H1 (cell line): ENCODE measurements around the gene CCDC175. TPM values are rescaled to one million over a fixed set of nuclear protein-coding genes. Genes with fewer than 3 reads are reported as not detected.

Experiments
- CTCF ChIA-PET: fragments of 300-600 bp; sonication (Branson Sonifier 250); formaldehyde crosslinking; loops from one replicate; lab custom pipeline; 2021; ENCODE audit not compliant: partially characterized antibody; lab: Charles Lee
- POLR2A ChIA-PET: fragments of 300-600 bp; sonication (Branson Sonifier 250); formaldehyde crosslinking; loops from one replicate; lab custom pipeline; 2021; ENCODE audit warnings: inconsistent platforms; ENCODE audit not compliant: partially characterized antibody; lab: Charles Lee
- DNase-seq, 2 experiments: peaks; one replicate each; pipeline versions ENCODE4 v3.0.0 to v3.0.0-alpha.2; 2010 to 2022; ENCODE audit warnings: low spot score in 2 of 2, low read depth in 1 of 2, mixed read lengths in 1 of 2
- FAIRE-seq: peaks from 2 replicates; lab custom pipeline; 2011; peaks lifted over from hg19 to GRCh38; lab: Jason Lieb, UNC
- H2AFZ ChIP-seq: 2 replicates; pipeline ENCODE4 v1.8.1; 2012; ENCODE audit warnings: low read length, inconsistent platforms
- H2AK5ac ChIP-seq: 2 replicates; pipeline ENCODE4 v1.6.1; 2013; ENCODE audit warnings: low read depth, low read length
- H2BK120ac ChIP-seq: replicated peaks from 2 replicates; pipeline ENCODE3; 2013; ENCODE audit warnings: low read depth, low read length, inconsistent platforms
- H2BK12ac ChIP-seq: 2 replicates; pipeline ENCODE4 v1.6.1; 2013; ENCODE audit warnings: low read depth, low read length
- H2BK15ac ChIP-seq: 2 replicates; pipeline ENCODE4 v1.6.1; 2013; ENCODE audit warnings: low read length
- H2BK20ac ChIP-seq: 2 replicates; pipeline ENCODE4 v1.6.1; 2013; ENCODE audit warnings: low read length
- H2BK5ac ChIP-seq: 2 replicates; pipeline ENCODE4 v1.6.1; 2013; ENCODE audit warnings: low read depth, low read length
- H3K14ac ChIP-seq: 2 replicates; pipeline ENCODE4 v1.6.1; 2013; ENCODE audit warnings: inconsistent platforms; ENCODE audit not compliant: insufficient read length
- H3K18ac ChIP-seq: 2 replicates; pipeline ENCODE4 v1.6.1; 2013; ENCODE audit warnings: low read length; ENCODE audit errors: extremely low read depth
- H3K23ac ChIP-seq: 2 replicates; pipeline ENCODE4 v1.6.1; 2013; ENCODE audit warnings: inconsistent platforms; ENCODE audit not compliant: insufficient read length
- H3K23me2 ChIP-seq: 2 replicates; pipeline ENCODE4 v1.6.1; 2013; ENCODE audit warnings: low read depth, low read length
- H3K27ac ChIP-seq: 2 replicates; pipeline ENCODE4 v1.6.1; 2011; ENCODE audit warnings: low read depth, low read length, inconsistent platforms
- H3K27me3 ChIP-seq, 4 experiments: replicated peaks in 1 of 4; 1 replicate in 1 of 4; 2 replicates in 3 of 4; pipeline versions ENCODE4 v1.6.1 to v1.8.1; 2011 to 2013; ENCODE audit warnings: low read length in 3 of 4, mild to moderate bottlenecking in 3 of 4, inconsistent platforms in 2 of 4, mixed read lengths in 2 of 4, moderate library complexity in 1 of 4; ENCODE audit not compliant: control insufficient read depth in 3 of 4, insufficient read depth in 3 of 4; ENCODE audit errors: extremely low read depth in 1 of 4
- H3K36me3 ChIP-seq, 4 experiments: 2 replicates each; pipeline versions ENCODE4 v1.6.1 to v1.8.1; 2011 to 2013; ENCODE audit warnings: mild to moderate bottlenecking in 4 of 4, low read length in 3 of 4, moderate library complexity in 2 of 4, control low read depth in 1 of 4, inconsistent platforms in 1 of 4; ENCODE audit not compliant: insufficient read depth in 4 of 4, control insufficient read depth in 2 of 4
- H3K4ac ChIP-seq: replicated peaks from 2 replicates; pipeline ENCODE3; 2013; ENCODE audit warnings: low read length, low read depth, mixed read lengths, inconsistent platforms; ENCODE audit not compliant: insufficient read length
- H3K4me1 ChIP-seq, 4 experiments: replicated peaks in 1 of 4; 1 replicate in 1 of 4; 2 replicates in 3 of 4; pipeline versions ENCODE4 v1.6.1 to v1.8.1; 2011 to 2013; ENCODE audit warnings: low read length in 3 of 4, inconsistent platforms in 2 of 4, mixed read lengths in 1 of 4; ENCODE audit not compliant: insufficient read depth in 4 of 4, control insufficient read depth in 3 of 4
- H3K4me2 ChIP-seq, 2 experiments: 2 replicates each; pipeline versions ENCODE4 v1.6.1 to v1.8.1; 2011 to 2013; ENCODE audit warnings: low read depth in 2 of 2, low read length in 2 of 2, control low read depth in 1 of 2, inconsistent platforms in 1 of 2, mild to moderate bottlenecking in 1 of 2; ENCODE audit not compliant: insufficient read depth in 1 of 2
- H3K4me3 ChIP-seq, 4 experiments: fragments of 200-600, 300-600 bp in 1 of 4; sonication (generic), shearing (Covaris generic), sonication (Bioruptor Twin) in 1 of 4; 2 replicates each; pipeline versions ENCODE4 v1.5.1 to v1.8.1; 2011 to 2016; ENCODE audit warnings: low read length in 4 of 4, low read depth in 3 of 4, control low read depth in 2 of 4, inconsistent platforms in 2 of 4, mild to moderate bottlenecking in 2 of 4, mixed read lengths in 1 of 4, moderate library complexity in 1 of 4; ENCODE audit not compliant: insufficient read depth in 2 of 4; ENCODE audit errors: extremely low read depth in 1 of 4
- H3K56ac ChIP-seq: replicated peaks from 2 replicates; pipeline ENCODE3; 2013; ENCODE audit warnings: low read depth, mild to moderate bottlenecking, mixed read lengths, low read length, inconsistent platforms; ENCODE audit not compliant: insufficient read length
- H3K79me1 ChIP-seq: 2 replicates; pipeline ENCODE4 v1.6.1; 2013; ENCODE audit warnings: low read depth, low read length, control low read depth
- H3K79me2 ChIP-seq, 2 experiments: 2 replicates each; pipeline versions ENCODE4 v1.6.1 to v1.8.1; 2012 to 2013; ENCODE audit warnings: low read length in 2 of 2, mild to moderate bottlenecking in 2 of 2, inconsistent platforms in 1 of 2; ENCODE audit not compliant: insufficient read depth in 2 of 2, control insufficient read depth in 1 of 2
- H3K9ac ChIP-seq, 4 experiments: replicated peaks in 1 of 4; 1 replicate in 1 of 4; 2 replicates in 3 of 4; pipeline versions ENCODE4 v1.6.1 to v1.8.1; 2011 to 2013; ENCODE audit warnings: low read depth in 3 of 4, low read length in 3 of 4, control low read depth in 2 of 4, mild to moderate bottlenecking in 2 of 4, moderate library complexity in 2 of 4, inconsistent platforms in 1 of 4; ENCODE audit errors: extremely low read depth in 1 of 4
- H3K9me3 ChIP-seq, 2 experiments: 2 replicates each; pipeline versions ENCODE4 v1.6.1 to v1.8.1; 2012 to 2013; ENCODE audit warnings: mild to moderate bottlenecking in 2 of 2, moderate library complexity in 2 of 2, control low read depth in 1 of 2, inconsistent platforms in 1 of 2, low read depth in 1 of 2, low read length in 1 of 2, mixed read lengths in 1 of 2; ENCODE audit not compliant: insufficient read depth in 2 of 2
- H4K20me1 ChIP-seq, 2 experiments: replicated peaks in 1 of 2; 2 replicates each; pipeline versions ENCODE3 to v1.8.1; 2011 to 2013; ENCODE audit warnings: inconsistent platforms in 2 of 2, low read length in 2 of 2, mild to moderate bottlenecking in 1 of 2; ENCODE audit not compliant: insufficient read depth in 2 of 2, control insufficient read depth in 1 of 2
- H4K5ac ChIP-seq: 2 replicates; pipeline ENCODE4 v1.6.1; 2013; ENCODE audit warnings: low read length, low read depth, mixed read lengths, inconsistent platforms; ENCODE audit not compliant: insufficient read length
- H4K8ac ChIP-seq: 2 replicates; pipeline ENCODE4 v1.8.0; 2013; ENCODE audit warnings: mild to moderate bottlenecking, moderate library complexity, low read length, inconsistent platforms; ENCODE audit not compliant: insufficient read depth; ENCODE audit errors: extremely low read depth
- H4K91ac ChIP-seq: replicated peaks from 2 replicates; pipeline ENCODE3; 2013; ENCODE audit warnings: low read length, mixed read lengths, inconsistent platforms; ENCODE audit not compliant: insufficient read length
- CHD2 ChIP-seq: IDR thresholded peaks from 2 replicates; pipeline ENCODE4 v1.6.1; 2012; ENCODE audit warnings: low read length, improper control_type of control experiment
- CREB1 ChIP-seq: IDR thresholded peaks from 2 replicates; pipeline ENCODE4 v1.6.1; 2012; ENCODE audit warnings: inconsistent platforms
- CTBP2 ChIP-seq: IDR thresholded peaks from 2 replicates; pipeline ENCODE4 v1.7.0; 2011; ENCODE audit warnings: borderline replicate concordance, mild to moderate bottlenecking, moderate library complexity, mixed read lengths, low read length; ENCODE audit not compliant: insufficient read depth, insufficient read length
- EGR1 ChIP-seq: IDR thresholded peaks from 2 replicates; pipeline ENCODE4 v1.6.1; 2011; ENCODE audit warnings: low read depth, low read length, borderline replicate concordance
- EZH2 ChIP-seq: fragments of 200-600 bp; sonication (generic); IDR thresholded peaks from 2 replicates; pipeline ENCODE4 v1.7.1; 2012; ENCODE audit warnings: low read depth, mild to moderate bottlenecking, moderate library complexity, low read length, inconsistent platforms; ENCODE audit not compliant: severe bottlenecking
- HDAC6 ChIP-seq: IDR thresholded peaks from one replicate; pipeline ENCODE4 v1.7.1; 2012; ENCODE audit warnings: low read depth, mild to moderate bottlenecking, inconsistent platforms, low read length, moderate library complexity
- KDM4A ChIP-seq: IDR thresholded peaks from one replicate; pipeline ENCODE4 v1.7.1; 2012; ENCODE audit warnings: low read depth, mild to moderate bottlenecking, moderate library complexity, low read length, inconsistent platforms; ENCODE audit not compliant: severe bottlenecking
- RNF2 ChIP-seq: fragments of 200-900, 300-1000 bp; sonication (generic); IDR thresholded peaks from 2 replicates; pipeline ENCODE4 v1.7.1; 2016; ENCODE audit warnings: borderline replicate concordance, low read depth, mild to moderate bottlenecking, antibody characterized with exemption, low read length; ENCODE audit not compliant: poor library complexity, severe bottlenecking; ENCODE audit errors: missing control alignments
- RXRA ChIP-seq: IDR thresholded peaks from 2 replicates; pipeline ENCODE4 v1.6.1; 2011; ENCODE audit warnings: low read depth, mild to moderate bottlenecking, low read length, moderate library complexity; ENCODE audit not compliant: insufficient read depth
- SP4 ChIP-seq: IDR thresholded peaks from 2 replicates; pipeline ENCODE4 v1.6.1; 2012; ENCODE audit warnings: low read length, inconsistent platforms
- SUZ12 ChIP-seq: fragments of 200-600 bp; sonication (generic); IDR thresholded peaks from 2 replicates; pipeline ENCODE4 v1.6.1; 2012; ENCODE audit warnings: mild to moderate bottlenecking, inconsistent platforms, low read length, moderate library complexity, mixed read lengths
- TAF1 ChIP-seq: IDR thresholded peaks from 2 replicates; pipeline ENCODE4 v1.6.1; 2011; ENCODE audit warnings: mild to moderate bottlenecking, low read depth, low read length
- TAF7 ChIP-seq: optimal IDR thresholded peaks from 2 replicates; pipeline ENCODE3; 2011; ENCODE audit warnings: low read depth, mild to moderate bottlenecking, inconsistent platforms, low read length, moderate library complexity, borderline replicate concordance
- TBP ChIP-seq: IDR thresholded peaks from 2 replicates; pipeline ENCODE4 v1.6.1; 2011; ENCODE audit warnings: low read depth, low read length, improper control_type of control experiment
- WGBS, 2 experiments: shearing (Covaris generic) in 1 of 2; methylation state at CpG; one replicate each; pipeline versions ENCODE4 v1.1.6 to v1.1.7; 2013 to 2015; ENCODE audit warnings: low lambda C conversion rate in 2 of 2, mixed read lengths in 2 of 2, inconsistent platforms in 1 of 2, low coverage in 1 of 2, missing lambda C conversion rate in 1 of 2; ENCODE audit not compliant: insufficient replicate concordance in 2 of 2, insufficient coverage in 1 of 2, insufficient read length in 1 of 2; ENCODE audit errors: extremely low coverage in 1 of 2, missing lambda C conversion rate in 1 of 2; 5-methylcytosine and 5-hydroxymethylcytosine counted together
- polyA plus RNA-seq, 7 experiments: library from polyadenylated mRNA; depleted of rRNA in 3 of 7; stranded (reverse) in 5 of 7; unstranded in 2 of 7; fragments of >200 nt in 5 of 7; fragments of 200-250 nt in 2 of 7; gene quantifications; 1 replicate in 5 of 7; 2 replicates in 1 of 7; 4 replicates in 1 of 7; pipeline versions ENCODE4 v1.2.1 to v1.2.3, GENCODE V29; 2011 to 2013; ENCODE audit warnings: missing spikeins in 2 of 7, mixed read lengths in 2 of 7
- total RNA-seq: library from RNA; stranded (reverse); fragmentation: NEBNext Ultra II Directional; extraction: Animal tissue kit (Norgen Biotek cat#: 25700); gene quantifications from 2 replicates; pipeline ENCODE4 v1.2.1, GENCODE V29; 2021

The CCDC175 gene
- total and polyA plus RNA-seq, 2 of the 8 experiments (the other 6 are each of a cell fraction or from before 2014, with no cell fraction given) = 0.19 TPM; not detected in 1

GRCh38 chr14:59460378-59460777, 116.2 kb downstream of the CCDC175 start:
- Histone ChIP-seq H3K4ac (no peak overlapping the region), H2BK15ac (no peak overlapping the region), H3K27ac (no peak overlapping the region), H4K8ac (no peak overlapping the region), H3K27me3 (peaks cover 0 to 18% (median 10%) of the 10 kb centered on the region in 4 experiments; a peak in 6 of 7 replicates), H2BK20ac (no peak overlapping the region), H3K18ac (no peak overlapping the region), H4K20me1 (peaks cover 0 to 7% of the 10 kb centered on the region in 2 experiments), H4K5ac (no peak overlapping the region), H3K9ac (no peak overlapping the region), H3K14ac (no peak overlapping the region), H3K56ac (no peak overlapping the region), H3K79me2 (no peaks in the 10 kb centered on the region), H2BK120ac (no peak overlapping the region), H2BK5ac (no peak overlapping the region), H3K23me2 (peaks cover 15% of the 10 kb centered on the region; the same call in 1 of the 2 replicates), H3K4me1 (peaks cover 0 to 10% (median 4%) of the 10 kb centered on the region in 4 experiments; a peak in 4 of 7 replicates), H3K79me1 (no peaks in the 10 kb centered on the region), H2BK12ac (no peak overlapping the region), H3K23ac (no peak overlapping the region), H3K4me3 (no peak overlapping the region), H3K9me3 (no peaks in the 10 kb centered on the region; a peak in 1 of 4 replicates), H4K91ac (no peak overlapping the region), H3K4me2 (no peak overlapping the region), H2AK5ac (no peak overlapping the region), H2AFZ (no peak overlapping the region), H3K36me3 (no peaks in the 10 kb centered on the region; a peak in 1 of 8 replicates)
- CTCF ChIA-PET = interaction anchor here (0.7 to 2.2 kb wide), 3 partner anchors 25 to 504 kb away, joined by 3 to 6 read pairs (median 4); partner anchors contain the start of gene CCDC175
- FAIRE-seq (no peak), DNase-seq (no peak)
- POLR2A ChIA-PET = no interaction called here
- WGBS, 2 experiments = 94% methylated on average over 1 of the region's 1 CpG; no CpG with 5 or more reads in 1 of the 2 experiments
- TF ChIP-seq CREB1 = no peak
- TF ChIP-seq TAF1 = no peak
- no peak for TF ChIP-seq EZH2
- TF ChIP-seq RNF2 = no peak
- TF ChIP-seq CTBP2 = no peak
- no peak for TF ChIP-seq SUZ12
- TF ChIP-seq HDAC6 = no peak
- no peak for TF ChIP-seq TAF7
- no peak for TF ChIP-seq CHD2
- no peak for TF ChIP-seq KDM4A
- no peak for TF ChIP-seq TBP
- TF ChIP-seq SP4 = no peak
- no peak for TF ChIP-seq EGR1
- no peak for TF ChIP-seq RXRA
